Tongue (tissue), 2 donors: ENCODE data around the gene FHOD3. TPM values are rescaled to one million over a fixed set of nuclear protein-coding genes. Genes with fewer than 3 reads are reported as not detected.

Experiments used
- DNase-seq: peaks from one replicate; pipeline ENCODE4 v3.0.0-alpha.2; 2015
- total RNA-seq: library from RNA; depleted of rRNA; stranded (reverse); fragments of >200 nt; gene quantifications from one replicate; pipeline ENCODE4 v1.2.3, GENCODE V29; 2014

Gene FHOD3
- total RNA-seq, 1 donor from 2014 or later = 33.0 TPM

GRCh38 chr18:36296650-36297416 is 680 bp upstream of the FHOD3 start:
- DNase-seq = peak; percentile 82

- DNase-seq = peak; percentile 33
These were observed 721 bp downstream of the FHOD3 start for GRCh38 chr18:36298126-36298741.

- DNase-seq = no peak
These were observed 1.5 kb downstream of the FHOD3 start for GRCh38 chr18:36299015-36299414.

- no peak for DNase-seq
These were observed 2.7 kb downstream of the FHOD3 start for GRCh38 chr18:36300211-36300610.

GRCh38 chr18:36301884-36302283 is 4.4 kb downstream of the FHOD3 start:
- no peak for DNase-seq

- DNase-seq = no peak
These were observed 5.2 kb downstream of the FHOD3 start for GRCh38 chr18:36302676-36303075.

- no peak for DNase-seq
These were observed 5.8 kb downstream of the FHOD3 start for GRCh38 chr18:36303211-36303844.

GRCh38 chr18:36304723-36305122 is 7.2 kb downstream of the FHOD3 start:
- no peak for DNase-seq

GRCh38 chr18:36305375-36305774 is 7.9 kb downstream of the FHOD3 start:
- DNase-seq = no peak

- no peak for DNase-seq
These were observed 10.0 kb downstream of the FHOD3 start for GRCh38 chr18:36307513-36307912.

GRCh38 chr18:36308711-36309435 is 11.4 kb downstream of the FHOD3 start:
- no peak for DNase-seq

- DNase-seq = no peak
These were observed 12.2 kb downstream of the FHOD3 start for GRCh38 chr18:36309436-36310391.

GRCh38 chr18:36311026-36311570 is 13.6 kb downstream of the FHOD3 start:
- DNase-seq = no peak

- DNase-seq = no peak
These were observed 15.4 kb downstream of the FHOD3 start for GRCh38 chr18:36312806-36313395.

- DNase-seq = no peak
These were observed 16.6 kb downstream of the FHOD3 start for GRCh38 chr18:36314098-36314497.

- DNase-seq = no peak
These were observed 17.2 kb downstream of the FHOD3 start for GRCh38 chr18:36314754-36315153.

- DNase-seq = no peak
These were observed 18.2 kb downstream of the FHOD3 start for GRCh38 chr18:36315736-36316135.

GRCh38 chr18:36316246-36316645 is 18.7 kb downstream of the FHOD3 start:
- no peak for DNase-seq

- DNase-seq = no peak
These were observed 24.3 kb downstream of the FHOD3 start for GRCh38 chr18:36321658-36322407.

- DNase-seq = no peak
These were observed 24.9 kb downstream of the FHOD3 start for GRCh38 chr18:36322408-36322728.
